ENCODE results near the gene CPPED1.

The CPPED1 gene

GRCh38 chr16:12627394-12627793, 176.3 kb downstream of the CPPED1 start:
- TF ChIP-seq, protein P1, sequence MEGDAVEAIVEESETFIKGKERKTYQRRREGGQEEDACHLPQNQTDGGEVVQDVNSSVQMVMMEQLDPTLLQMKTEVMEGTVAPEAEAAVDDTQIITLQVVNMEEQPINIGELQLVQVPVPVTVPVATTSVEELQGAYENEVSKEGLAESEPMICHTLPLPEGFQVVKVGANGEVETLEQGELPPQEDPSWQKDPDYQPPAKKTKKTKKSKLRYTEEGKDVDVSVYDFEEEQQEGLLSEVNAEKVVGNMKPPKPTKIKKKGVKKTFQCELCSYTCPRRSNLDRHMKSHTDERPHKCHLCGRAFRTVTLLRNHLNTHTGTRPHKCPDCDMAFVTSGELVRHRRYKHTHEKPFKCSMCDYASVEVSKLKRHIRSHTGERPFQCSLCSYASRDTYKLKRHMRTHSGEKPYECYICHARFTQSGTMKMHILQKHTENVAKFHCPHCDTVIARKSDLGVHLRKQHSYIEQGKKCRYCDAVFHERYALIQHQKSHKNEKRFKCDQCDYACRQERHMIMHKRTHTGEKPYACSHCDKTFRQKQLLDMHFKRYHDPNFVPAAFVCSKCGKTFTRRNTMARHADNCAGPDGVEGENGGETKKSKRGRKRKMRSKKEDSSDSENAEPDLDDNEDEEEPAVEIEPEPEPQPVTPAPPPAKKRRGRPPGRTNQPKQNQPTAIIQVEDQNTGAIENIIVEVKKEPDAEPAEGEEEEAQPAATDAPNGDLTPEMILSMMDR (IDR thresholded peaks at IDR 0.05; ENCODE audit: low read depth, low read length): no peak
- no peak for DNase-seq (ENCODE audit: extremely low read depth, low read depth)

DNA sequence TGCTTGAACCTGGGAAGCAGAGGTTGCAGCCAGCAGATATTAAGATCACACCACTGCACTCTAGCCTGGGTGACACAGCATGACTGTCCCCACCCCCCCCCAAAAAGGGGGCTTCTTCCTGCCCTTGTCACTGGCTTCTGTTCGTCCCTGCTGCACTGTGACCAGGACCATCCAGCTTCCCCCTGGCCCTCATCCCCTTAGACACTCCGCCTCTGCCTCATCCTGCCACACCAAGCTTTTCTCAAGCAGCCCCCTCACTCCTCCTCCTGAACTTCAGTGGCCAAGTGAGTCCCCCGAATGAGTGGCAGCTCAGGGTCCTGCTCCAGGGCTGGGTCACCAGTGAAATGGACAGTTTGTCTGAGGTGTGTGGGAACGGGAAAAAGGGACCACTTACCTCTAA, 177.3 kb downstream of the CPPED1 start:
- DNase-seq (ENCODE audit: extremely low read depth, low read depth): no peak
- TF ChIP-seq, protein P1 (IDR thresholded peaks at IDR 0.05; ENCODE audit: low read depth, low read length): no peak

DNA sequence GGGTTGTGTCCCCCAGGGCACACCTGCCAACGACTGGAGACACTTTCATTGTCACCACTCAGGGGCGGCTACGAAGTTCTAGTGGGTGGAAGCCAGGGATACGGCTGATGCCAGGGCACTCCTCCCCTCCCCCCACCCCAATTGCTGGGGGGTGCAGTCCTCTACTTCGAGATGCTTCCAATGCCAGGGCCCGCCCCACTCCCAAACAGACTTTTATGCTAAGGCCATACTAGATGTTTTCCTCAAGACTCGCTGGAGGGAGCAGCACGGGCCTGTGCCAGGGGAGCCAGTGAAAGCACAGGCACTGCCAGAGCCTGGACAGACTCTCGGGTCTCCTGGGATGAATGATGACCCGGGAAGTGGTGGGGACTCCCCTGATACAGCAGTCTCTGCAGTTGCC, 178.0 kb downstream of the CPPED1 start:
- no peak for DNase-seq (ENCODE audit: extremely low read depth, low read depth)
- TF ChIP-seq, protein P1 (IDR thresholded peaks at IDR 0.05; ENCODE audit: low read depth, low read length): no peak

- DNase-seq (ENCODE audit: extremely low read depth, low read depth): no peak
- TF ChIP-seq, protein P1 (IDR thresholded peaks at IDR 0.05; ENCODE audit: low read depth, low read length): no peak
Measured at GRCh38 chr16:12625068-12625467, 178.6 kb downstream of the CPPED1 start.

- TF ChIP-seq, protein P1 (IDR thresholded peaks at IDR 0.05; ENCODE audit: low read depth, low read length): no peak; the same call in none of the 2 replicates
Measured at GRCh38 chr16:12620150-12620549, 183.5 kb downstream of the CPPED1 start.

DNA sequence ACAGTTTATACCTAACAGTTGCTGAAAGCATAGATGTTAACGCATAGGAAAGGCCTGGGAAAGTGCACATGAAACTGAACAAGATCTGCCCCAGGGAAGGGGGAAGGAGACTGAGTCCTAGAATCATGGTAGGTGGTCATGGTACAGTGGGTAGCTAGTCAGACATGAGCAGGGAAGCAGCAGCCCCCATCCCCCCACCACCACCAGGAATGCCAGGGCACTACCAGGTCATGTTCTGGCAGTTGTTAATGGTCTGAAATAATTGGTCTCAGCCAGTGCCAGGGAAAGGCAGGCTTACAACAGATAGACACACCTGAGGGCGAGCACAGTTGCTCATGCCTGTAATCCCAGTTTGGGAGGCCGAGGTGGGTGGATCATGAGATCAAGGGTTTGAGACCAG, 185.2 kb downstream of the CPPED1 start:
- TF ChIP-seq, protein P1 (IDR thresholded peaks at IDR 0.05; ENCODE audit: low read depth, low read length): no peak
- no peak for DNase-seq (ENCODE audit: extremely low read depth, low read depth)

More at GRCh38 chr16:12620150-12620549, 183.5 kb downstream of the CPPED1 start:
- no peak for DNase-seq (ENCODE audit: extremely low read depth, low read depth)

GRCh38 chr16:12617401-12617819, 186.3 kb downstream of the CPPED1 start:
- TF ChIP-seq, protein P1 (IDR thresholded peaks at IDR 0.05; ENCODE audit: low read depth, low read length): no peak

More at GRCh38 chr16:12617401-12617819, 186.3 kb downstream of the CPPED1 start:
- DNase-seq (ENCODE audit: extremely low read depth, low read depth): no peak

Data from AG09319 (cell line).